Peyer's patch (tissue), 4 donors: ENCODE results near the gene PES1.

Experiments used
- CTCF ChIP-seq, 6 experiments: fragments of 450-650 bp in 4 of 6; fragments of 200-600 bp in 2 of 6; sonication (generic) in 1 of 6; IDR thresholded peaks; one replicate each; pipeline ENCODE4 v1.5.1; 2017 to 2019; ENCODE audit warnings: antibody characterized with exemption in 6 of 6, mild to moderate bottlenecking in 3 of 6, moderate library complexity in 1 of 6
- POLR2A ChIP-seq, 2 donors: fragments of 450-650 bp; IDR thresholded peaks; one replicate each; pipeline ENCODE4 v1.5.1; 2017; ENCODE audit warnings: antibody characterized with exemption in 2 of 2, mild to moderate bottlenecking in 2 of 2, moderate library complexity in 2 of 2

GRCh38 chr22:30574095-30574981 is 17.4 kb downstream of the PES1 start, which contains the start of gene GAL3ST1:
- TF ChIP-seq CTCF (IDR thresholded peaks at IDR 0.05) (no peak), POLR2A (IDR thresholded peaks at IDR 0.05) (peak in 1 of 2 donors; percentile 52)
